Smooth muscle cell (in vitro differentiated cells): ENCODE measurements around the gene SNAP25. TPM values are rescaled to one million over a fixed set of nuclear protein-coding genes. Genes with fewer than 3 reads are reported as not detected.

Experiments
- DNase-seq: peaks from one replicate; lab custom pipeline; 2025; ENCODE audit not compliant: unreplicated experiment; lab: John Stamatoyannopoulos, UW
- H2AFZ ChIP-seq: fragments of 200-600 bp; sonication (generic); 2 replicates; pipeline ENCODE4 v1.6.0; 2016; ENCODE audit warnings: antibody characterized with exemption, low read depth, mild to moderate bottlenecking
- H3F3A ChIP-seq: fragments of 200-600 bp; sonication (generic); 2 replicates; pipeline ENCODE4 v1.6.0; 2017; ENCODE audit warnings: antibody characterized with exemption, low read depth
- H3K27ac ChIP-seq: fragments of 200-600 bp; sonication (generic); 2 replicates; pipeline ENCODE4 v1.5.1; 2016; ENCODE audit warnings: low read depth, mild to moderate bottlenecking
- H3K27me3 ChIP-seq: fragments of 200-600 bp; sonication (generic); 2 replicates; pipeline ENCODE4 v1.6.1; 2016; ENCODE audit warnings: low read depth, mild to moderate bottlenecking
- H3K36me3 ChIP-seq: fragments of 200-600 bp; sonication (generic); 2 replicates; pipeline ENCODE4 v1.5.1; 2016; ENCODE audit warnings: low read depth
- H3K4me1 ChIP-seq: fragments of 200-600 bp; sonication (generic); 2 replicates; pipeline ENCODE4 v1.5.1; 2016; ENCODE audit warnings: low read depth
- H3K4me2 ChIP-seq: fragments of 200-600 bp; sonication (generic); 2 replicates; pipeline ENCODE4 v1.6.0; 2016; ENCODE audit warnings: mild to moderate bottlenecking
- H3K4me3 ChIP-seq: fragments of 200-600 bp; sonication (generic); 2 replicates; pipeline ENCODE4 v1.5.1; 2016; ENCODE audit warnings: mild to moderate bottlenecking
- H3K79me2 ChIP-seq: fragments of 200-600 bp; sonication (generic); 2 replicates; pipeline ENCODE4 v1.6.0; 2016; ENCODE audit warnings: low read depth, mild to moderate bottlenecking
- H3K9ac ChIP-seq: fragments of 200-600 bp; sonication (generic); 2 replicates; pipeline ENCODE4 v1.6.0; 2016; ENCODE audit warnings: low read depth
- H3K9me3 ChIP-seq: fragments of 200-600 bp; sonication (generic); replicated peaks from 2 replicates; pipeline ENCODE4 v1.5.1; 2016; ENCODE audit warnings: low read depth
- H4K20me1 ChIP-seq: fragments of 200-600 bp; sonication (generic); 2 replicates; pipeline ENCODE4 v1.6.0; 2016; ENCODE audit warnings: low read depth
- WGBS: methylation state at CpG from one replicate; pipeline ENCODE4 v1.1.7; 2016; ENCODE audit warnings: low lambda C conversion rate; 5-methylcytosine and 5-hydroxymethylcytosine counted together
- polyA plus RNA-seq: library from polyadenylated mRNA; unstranded; fragments of >200 nt; fragmentation: Nextera tagmentation; extraction: Ambion mirVana; gene quantifications from 2 replicates; pipeline ENCODE4 v1.2.1, GENCODE V29; 2016
- total RNA-seq: library from RNA; depleted of rRNA; stranded (reverse); fragments of >200 nt; gene quantifications from 2 replicates; pipeline ENCODE4 v1.2.3, GENCODE V29; 2014
- TF ChIP-seq, protein P1 (sequence below): fragments of 200-600 bp; sonication (generic); IDR thresholded peaks from 2 replicates; pipeline ENCODE4 v1.5.1; 2017; ENCODE audit warnings: borderline replicate concordance, mild to moderate bottlenecking, antibody characterized with exemption; ENCODE audit not compliant: insufficient read depth, poor library complexity, severe bottlenecking

The SNAP25 gene
- total and polyA plus RNA-seq, 2 experiments from 2014 or later = 4.9 to 5.4 TPM

DNA sequence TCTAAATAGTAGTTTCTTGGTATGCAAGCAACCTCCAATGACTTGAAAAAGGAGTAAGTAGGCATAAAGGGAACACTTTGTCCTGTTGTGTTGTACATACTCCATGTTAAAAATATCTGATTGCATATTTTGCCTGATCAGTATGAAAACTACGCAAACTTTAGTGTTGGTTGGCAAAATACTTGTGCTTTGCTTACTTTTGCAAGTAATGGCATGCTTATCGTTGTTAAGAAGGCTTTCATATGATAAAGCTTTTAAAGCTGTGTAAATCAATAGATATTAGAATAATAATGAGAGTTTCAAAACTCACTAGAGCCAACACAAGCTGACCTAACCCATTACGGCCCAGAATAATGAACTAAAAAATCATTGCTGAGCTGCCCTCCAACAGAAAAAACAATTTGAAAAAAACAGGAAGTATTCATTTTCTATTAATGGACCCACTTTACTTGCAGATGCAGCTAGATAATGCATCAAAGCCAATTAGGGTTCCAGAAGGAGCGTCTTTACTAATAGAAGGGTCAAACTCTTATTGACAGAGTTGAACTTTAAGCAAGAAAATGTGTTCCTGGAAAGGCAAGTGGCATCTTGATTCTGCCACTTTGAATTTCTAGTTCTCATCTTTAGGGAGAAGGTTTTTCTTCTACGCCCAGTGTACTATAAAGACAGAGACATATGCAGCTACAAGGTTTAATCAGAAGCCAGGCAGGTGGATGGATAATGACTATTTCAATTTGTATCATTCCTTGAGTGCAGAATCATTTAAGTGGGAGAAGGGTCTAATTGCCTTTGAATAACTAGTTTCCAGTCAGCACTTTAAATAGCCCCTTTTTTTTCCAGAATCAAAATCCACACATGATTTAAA lies 82.2 kb downstream of the SNAP25 start:
- Histone ChIP-seq H3K27me3 (no peaks in the 10 kb centered on the region), H3K4me3 (no peak overlapping the region), H3K36me3 (no peaks in the 10 kb centered on the region), H3K9ac (no peak overlapping the region), H3F3A (no peaks in the 10 kb centered on the region), H3K4me1 (no peaks in the 10 kb centered on the region), H3K27ac (no peak overlapping the region), H3K79me2 (no peaks in the 10 kb centered on the region), H2AFZ (no peak overlapping the region), H3K9me3 (no peaks in the 10 kb centered on the region), H4K20me1 (no peaks in the 10 kb centered on the region), H3K4me2 (no peak overlapping the region)
- no peak for DNase-seq
- WGBS = 70% methylated on average over 5 of the region's 5 CpGs
- TF ChIP-seq, protein P1, sequence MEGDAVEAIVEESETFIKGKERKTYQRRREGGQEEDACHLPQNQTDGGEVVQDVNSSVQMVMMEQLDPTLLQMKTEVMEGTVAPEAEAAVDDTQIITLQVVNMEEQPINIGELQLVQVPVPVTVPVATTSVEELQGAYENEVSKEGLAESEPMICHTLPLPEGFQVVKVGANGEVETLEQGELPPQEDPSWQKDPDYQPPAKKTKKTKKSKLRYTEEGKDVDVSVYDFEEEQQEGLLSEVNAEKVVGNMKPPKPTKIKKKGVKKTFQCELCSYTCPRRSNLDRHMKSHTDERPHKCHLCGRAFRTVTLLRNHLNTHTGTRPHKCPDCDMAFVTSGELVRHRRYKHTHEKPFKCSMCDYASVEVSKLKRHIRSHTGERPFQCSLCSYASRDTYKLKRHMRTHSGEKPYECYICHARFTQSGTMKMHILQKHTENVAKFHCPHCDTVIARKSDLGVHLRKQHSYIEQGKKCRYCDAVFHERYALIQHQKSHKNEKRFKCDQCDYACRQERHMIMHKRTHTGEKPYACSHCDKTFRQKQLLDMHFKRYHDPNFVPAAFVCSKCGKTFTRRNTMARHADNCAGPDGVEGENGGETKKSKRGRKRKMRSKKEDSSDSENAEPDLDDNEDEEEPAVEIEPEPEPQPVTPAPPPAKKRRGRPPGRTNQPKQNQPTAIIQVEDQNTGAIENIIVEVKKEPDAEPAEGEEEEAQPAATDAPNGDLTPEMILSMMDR = no peak

DNA sequence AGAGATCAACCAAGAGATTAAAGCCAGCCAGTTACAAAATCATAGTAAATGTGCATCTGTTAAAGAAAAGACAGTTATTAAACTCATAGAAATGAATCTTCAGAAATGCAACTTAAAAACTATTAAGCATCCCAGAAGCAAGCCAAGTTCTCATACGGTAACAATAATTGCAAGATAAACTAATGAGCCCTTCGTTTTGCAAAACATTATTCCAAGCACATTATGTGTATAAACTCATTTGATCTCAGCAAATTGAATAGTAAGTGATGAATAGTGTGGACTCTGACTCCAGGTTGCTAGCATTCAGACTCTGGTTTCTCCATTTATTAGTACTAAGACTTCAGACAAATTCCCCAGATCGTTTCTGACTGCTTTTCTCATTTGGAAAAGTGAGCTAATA lies 85.2 kb downstream of the SNAP25 start:
- no peak for DNase-seq
- Histone ChIP-seq H3K79me2 (no peaks in the 10 kb centered on the region), H3K27me3 (no peaks in the 10 kb centered on the region), H4K20me1 (no peaks in the 10 kb centered on the region), H3K4me2 (no peak overlapping the region), H3F3A (no peaks in the 10 kb centered on the region), H3K27ac (no peak overlapping the region), H3K36me3 (no peaks in the 10 kb centered on the region), H3K9me3 (no peaks in the 10 kb centered on the region), H3K4me1 (peaks cover 8% of the 10 kb centered on the region), H3K4me3 (no peak overlapping the region), H3K9ac (no peak overlapping the region), H2AFZ (no peak overlapping the region)
- TF ChIP-seq, protein P1 = no peak
- WGBS = 79% methylated on average over 3 of the region's 3 CpGs

GRCh38 chr20:10304471-10305046 lies 85.9 kb downstream of the SNAP25 start:
- no peaks in the 10 kb centered on the region for H3K36me3 ChIP-seq

More at GRCh38 chr20:10304471-10305046, 85.9 kb downstream of the SNAP25 start:
- H3K9me3 ChIP-seq = no peaks in the 10 kb centered on the region
- no peaks in the 10 kb centered on the region for H3K79me2 ChIP-seq
- no peak overlapping the region for H2AFZ ChIP-seq
- H3K9ac ChIP-seq = no peak overlapping the region
- WGBS = 71% methylated on average over 3 of the region's 3 CpGs
- H3F3A ChIP-seq = no peaks in the 10 kb centered on the region
- H3K27ac ChIP-seq = no peak overlapping the region
- TF ChIP-seq, protein P1 = no peak
- no peak overlapping the region for H3K4me3 ChIP-seq
- peaks cover 8% of the 10 kb centered on the region for H3K4me1 ChIP-seq
- H4K20me1 ChIP-seq = no peaks in the 10 kb centered on the region
- DNase-seq = no peak
- no peaks in the 10 kb centered on the region for H3K27me3 ChIP-seq
- no peak overlapping the region for H3K4me2 ChIP-seq
